HUES48 (cell line): ENCODE results near the gene CCN2.

ENCODE experiments used
- H3K27ac ChIP-seq: one replicate; pipeline ENCODE4 v1.7.0; 2013; ENCODE audit warnings: low read depth, low read length, inconsistent platforms
- H3K27me3 ChIP-seq: 2 replicates; pipeline ENCODE4 v1.6.1; 2013; ENCODE audit warnings: mild to moderate bottlenecking, low read length; ENCODE audit not compliant: control insufficient read depth, insufficient read depth
- H3K36me3 ChIP-seq: 2 replicates; pipeline ENCODE4 v1.6.1; 2013; ENCODE audit warnings: low read length; ENCODE audit not compliant: control insufficient read depth, insufficient read depth
- H3K4me1 ChIP-seq: 2 replicates; pipeline ENCODE4 v1.6.1; 2013; ENCODE audit warnings: mild to moderate bottlenecking, low read length; ENCODE audit not compliant: control insufficient read depth, insufficient read depth
- H3K4me3 ChIP-seq: 2 replicates; pipeline ENCODE4 v1.5.1; 2013; ENCODE audit warnings: mild to moderate bottlenecking, low read depth, low read length
- H3K9ac ChIP-seq: 2 replicates; pipeline ENCODE4 v1.6.1; 2013; ENCODE audit warnings: mild to moderate bottlenecking, low read depth, low read length, moderate library complexity
- H3K9me3 ChIP-seq: 2 replicates; pipeline ENCODE4 v1.6.1; 2013; ENCODE audit warnings: low read length; ENCODE audit not compliant: control insufficient read depth, insufficient read depth

The CCN2 gene

DNA sequence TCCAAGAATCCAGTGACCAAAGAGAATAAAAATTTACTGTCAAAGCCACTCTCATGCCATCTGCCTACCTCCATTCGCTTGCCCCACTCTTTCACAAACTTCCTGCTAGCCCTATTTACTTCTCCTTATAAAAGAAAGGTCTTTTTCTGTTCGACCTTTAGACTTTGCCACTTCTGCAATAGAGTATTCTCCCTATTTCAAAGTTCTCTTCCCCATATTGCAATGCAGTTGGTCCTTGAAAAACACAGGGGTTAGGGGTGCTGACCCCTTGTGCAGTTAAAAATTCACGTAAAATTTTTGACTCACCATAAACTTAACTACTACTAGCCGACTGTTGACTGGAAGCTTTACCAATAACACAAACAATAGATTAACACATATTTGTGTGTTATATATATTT, 15.0 kb downstream of the CCN2 start:
- Histone ChIP-seq H3K9ac (no peak overlapping the region), H3K27me3 (no peaks in the 10 kb centered on the region), H3K36me3 (no peaks in the 10 kb centered on the region), H3K27ac (no peak overlapping the region), H3K9me3 (no peaks in the 10 kb centered on the region), H3K4me1 (peaks cover 23% of the 10 kb centered on the region), H3K4me3 (no peak overlapping the region)

DNA sequence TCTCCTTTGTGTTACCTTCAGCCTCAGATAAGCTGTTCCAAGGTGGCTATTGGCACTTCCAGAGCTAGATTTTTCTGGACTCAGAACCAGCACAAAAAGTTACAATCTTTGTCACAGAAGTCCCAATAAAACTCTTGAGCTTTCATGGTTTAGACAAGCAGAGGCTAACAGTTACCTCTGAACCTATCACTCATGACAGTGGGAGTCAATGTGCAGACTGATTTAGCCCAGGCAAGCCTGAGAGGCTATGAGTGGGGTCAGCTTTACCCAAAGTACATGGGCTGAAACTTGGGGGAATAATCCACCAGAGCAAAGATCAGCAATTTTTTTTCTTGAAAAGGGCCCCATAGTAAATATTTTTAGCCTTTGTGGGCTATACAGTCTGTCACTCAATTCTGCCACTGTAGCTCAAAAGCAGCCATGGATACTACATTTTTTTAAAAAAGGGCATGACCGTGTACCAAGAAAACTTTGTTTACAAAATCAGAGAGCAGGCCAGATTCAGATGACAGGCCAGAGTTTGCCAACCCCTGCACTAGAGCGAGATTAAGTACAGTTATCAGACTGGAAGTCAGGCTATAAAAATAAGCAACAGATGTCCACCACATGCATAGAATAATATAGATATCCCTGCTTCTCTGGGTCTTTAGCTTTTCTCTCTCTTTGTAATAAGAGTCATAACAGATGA, 20.0 kb downstream of the CCN2 start:
- Histone ChIP-seq H3K27ac (no peak overlapping the region), H3K9ac (no peak overlapping the region), H3K9me3 (no peaks in the 10 kb centered on the region), H3K4me1 (0 out of 2 replicates have a peak, but pooled peaks cover 3% of the 10 kb centered on the region), H3K27me3 (no peaks in the 10 kb centered on the region), H3K36me3 (peaks cover 5% of the 10 kb centered on the region; the same call in 1 of the 2 replicates), H3K4me3 (no peak overlapping the region)

DNA sequence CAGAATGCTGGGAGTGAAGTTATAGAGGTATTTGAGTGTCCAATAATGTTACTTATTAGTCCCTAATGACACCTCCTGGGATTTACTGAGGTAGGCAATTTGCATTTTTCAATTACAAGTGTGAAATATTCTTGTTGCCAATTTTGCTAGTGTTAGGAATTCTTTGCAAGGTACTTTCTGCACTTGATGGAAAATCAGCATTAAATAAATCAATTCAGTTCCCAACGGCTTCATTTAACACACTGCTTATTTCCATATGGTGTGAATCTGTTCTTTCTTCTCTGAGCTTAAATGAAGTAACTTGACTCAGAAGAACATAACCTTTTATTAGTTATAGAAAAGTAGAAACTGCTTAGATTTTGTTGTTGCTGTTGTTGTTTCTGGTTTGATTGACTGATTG, 21.2 kb downstream of the CCN2 start:
- H3K9ac ChIP-seq, result no peak overlapping the region
- H3K27me3 ChIP-seq, result no peaks in the 10 kb centered on the region
- H3K4me3 ChIP-seq, result no peak overlapping the region
- peaks cover 5% of the 10 kb centered on the region; the same call in 1 of the 2 replicates for H3K36me3 ChIP-seq
- no peak overlapping the region for H3K27ac ChIP-seq
- H3K4me1 ChIP-seq, result 0 out of 2 replicates have a peak, but pooled peaks cover 3% of the 10 kb centered on the region
- no peaks in the 10 kb centered on the region for H3K9me3 ChIP-seq

DNA sequence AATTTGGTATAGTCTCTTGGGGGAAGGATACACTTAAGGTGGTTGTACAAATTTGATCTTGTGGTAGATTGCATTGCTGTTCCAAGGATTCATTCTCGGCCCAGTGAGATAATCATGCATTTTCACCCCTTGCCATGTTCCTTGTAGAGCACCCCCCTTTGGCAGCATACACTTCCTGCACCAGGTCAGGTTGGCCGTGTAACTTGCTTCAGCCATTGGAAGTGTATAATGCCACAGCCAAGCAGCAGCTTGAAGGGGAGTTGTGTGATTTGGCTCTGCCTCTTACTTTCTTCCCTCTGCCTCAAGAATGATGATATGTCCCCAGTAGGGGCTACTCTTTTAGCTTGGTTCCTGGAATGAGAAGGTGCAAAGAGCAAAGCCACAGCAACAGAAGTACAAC, 21.9 kb downstream of the CCN2 start:
- Histone ChIP-seq H3K4me1 (0 out of 2 replicates have a peak, but pooled peaks cover 3% of the 10 kb centered on the region), H3K27ac (no peak overlapping the region), H3K27me3 (no peaks in the 10 kb centered on the region), H3K9ac (no peak overlapping the region), H3K9me3 (no peaks in the 10 kb centered on the region), H3K4me3 (no peak overlapping the region), H3K36me3 (peaks cover 5% of the 10 kb centered on the region; the same call in 1 of the 2 replicates)

DNA sequence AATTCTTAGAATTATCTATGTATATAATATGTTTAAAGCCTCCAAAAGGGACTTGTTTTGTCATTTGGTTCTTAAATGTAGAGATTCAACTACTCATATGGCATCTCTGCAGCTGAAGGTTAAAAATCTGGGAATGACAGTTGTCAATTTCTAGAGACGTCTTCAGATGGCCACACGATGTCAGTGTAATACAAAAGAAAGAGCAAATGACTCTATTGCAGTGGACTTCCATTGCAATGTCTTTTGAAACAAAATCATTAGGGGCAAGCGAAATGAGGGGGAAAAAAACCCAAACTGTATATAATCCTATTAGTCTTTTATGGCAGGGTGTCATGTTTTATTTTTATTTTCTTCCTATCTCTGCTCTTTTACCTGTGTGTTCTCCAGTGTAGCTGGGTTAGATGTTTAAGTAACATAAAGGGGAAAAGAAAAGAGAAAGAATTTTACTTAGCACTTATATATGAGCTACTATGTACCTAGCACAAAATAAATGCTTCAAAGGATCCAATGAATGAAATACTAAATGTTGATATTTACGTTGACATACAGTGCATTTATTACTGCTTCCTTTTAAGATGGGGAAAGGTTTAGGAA, 26.2 kb downstream of the CCN2 start:
- Histone ChIP-seq H3K27me3 (no peaks in the 10 kb centered on the region), H3K4me1 (no peaks in the 10 kb centered on the region), H3K4me3 (no peak overlapping the region), H3K27ac (no peak overlapping the region), H3K9me3 (no peaks in the 10 kb centered on the region), H3K9ac (no peak overlapping the region), H3K36me3 (peaks cover 9% of the 10 kb centered on the region; the same call in 1 of the 2 replicates)

DNA sequence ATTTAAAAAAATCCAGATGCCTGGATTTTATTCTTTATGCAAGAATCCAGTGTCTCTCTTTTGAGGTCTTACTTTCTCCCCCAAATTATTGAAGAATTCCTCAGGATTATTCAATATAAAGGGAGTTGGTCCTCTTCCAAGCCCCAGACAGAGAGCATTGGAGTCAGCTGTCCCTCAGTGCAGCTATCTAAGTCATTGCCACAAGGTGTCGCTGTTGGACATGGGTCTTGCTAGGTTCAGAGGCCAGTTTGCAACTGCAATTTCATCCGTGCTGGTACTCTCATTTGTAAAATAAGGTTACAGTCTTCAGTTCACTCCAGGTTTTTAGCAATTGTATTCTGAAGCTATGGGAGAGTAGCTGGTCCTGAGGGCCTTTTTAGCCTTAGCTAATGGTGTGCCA, 27.8 kb downstream of the CCN2 start:
- Histone ChIP-seq H3K4me3 (no peak overlapping the region), H3K9me3 (peaks cover 5% of the 10 kb centered on the region; the same call in 1 of the 2 replicates), H3K27me3 (no peaks in the 10 kb centered on the region), H3K4me1 (no peaks in the 10 kb centered on the region), H3K36me3 (peaks cover 18% of the 10 kb centered on the region), H3K27ac (no peak overlapping the region), H3K9ac (no peak overlapping the region)

DNA sequence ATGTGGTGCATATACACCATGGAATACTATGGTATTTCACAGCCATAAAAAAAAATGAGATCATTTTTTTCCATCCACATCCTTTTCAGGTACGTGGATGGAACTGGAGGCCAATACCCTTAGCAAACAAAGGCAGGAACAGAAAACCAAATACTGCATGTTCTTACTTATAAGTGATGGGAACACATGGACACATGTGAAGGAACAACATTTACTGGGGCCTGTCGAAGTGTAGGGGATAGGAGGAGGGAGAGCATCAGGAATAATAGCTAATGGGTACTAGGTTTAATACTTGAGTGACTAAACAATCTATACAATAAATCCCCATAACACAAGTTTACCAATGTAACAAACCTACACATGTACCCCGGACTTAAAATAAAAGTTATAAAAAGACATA, 30.5 kb downstream of the CCN2 start:
- peaks cover 9% of the 10 kb centered on the region; the same call in 1 of the 2 replicates for H3K9me3 ChIP-seq
- H3K9ac ChIP-seq, result no peak overlapping the region
- no peaks in the 10 kb centered on the region for H3K27me3 ChIP-seq
- H3K4me1 ChIP-seq, result no peaks in the 10 kb centered on the region
- no peak overlapping the region for H3K27ac ChIP-seq
- H3K36me3 ChIP-seq, result peaks cover 38% of the 10 kb centered on the region
- H3K4me3 ChIP-seq, result no peak overlapping the region

DNA sequence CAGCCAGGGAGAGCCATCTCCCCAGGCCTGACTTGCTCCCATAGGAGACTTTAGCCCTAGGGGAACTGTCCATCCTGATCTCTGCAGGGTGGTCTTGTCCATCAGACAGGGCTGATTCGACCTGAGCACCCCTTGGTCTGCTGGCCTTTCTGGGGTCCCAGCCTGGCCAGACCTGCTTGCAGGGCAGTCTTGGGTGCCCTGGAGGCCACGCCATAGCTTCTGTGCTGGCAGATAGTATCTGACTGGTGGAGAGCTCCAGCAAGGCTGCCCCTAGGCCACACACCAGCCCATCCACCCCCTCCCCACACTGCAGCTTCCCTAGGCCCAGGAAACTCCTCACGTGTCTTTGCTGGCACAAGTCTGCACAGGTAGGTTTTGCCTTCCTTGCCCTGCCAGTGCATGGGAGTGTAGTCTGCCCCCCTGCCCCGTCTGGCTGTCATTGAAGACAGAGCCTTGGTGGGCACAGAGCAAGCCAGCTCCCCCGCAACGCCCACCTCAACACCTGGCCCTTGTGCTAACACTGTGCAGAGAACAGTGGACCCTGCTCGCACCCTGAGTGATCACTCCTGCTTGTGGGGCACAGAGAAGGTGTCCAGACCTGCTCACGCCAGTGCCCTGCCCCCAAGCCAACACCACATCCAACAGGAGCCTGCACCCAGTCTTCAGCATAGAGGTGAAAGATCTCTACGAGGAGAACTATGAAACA, 32.4 kb downstream of the CCN2 start:
- H3K27ac ChIP-seq, result no peak overlapping the region

DNA sequence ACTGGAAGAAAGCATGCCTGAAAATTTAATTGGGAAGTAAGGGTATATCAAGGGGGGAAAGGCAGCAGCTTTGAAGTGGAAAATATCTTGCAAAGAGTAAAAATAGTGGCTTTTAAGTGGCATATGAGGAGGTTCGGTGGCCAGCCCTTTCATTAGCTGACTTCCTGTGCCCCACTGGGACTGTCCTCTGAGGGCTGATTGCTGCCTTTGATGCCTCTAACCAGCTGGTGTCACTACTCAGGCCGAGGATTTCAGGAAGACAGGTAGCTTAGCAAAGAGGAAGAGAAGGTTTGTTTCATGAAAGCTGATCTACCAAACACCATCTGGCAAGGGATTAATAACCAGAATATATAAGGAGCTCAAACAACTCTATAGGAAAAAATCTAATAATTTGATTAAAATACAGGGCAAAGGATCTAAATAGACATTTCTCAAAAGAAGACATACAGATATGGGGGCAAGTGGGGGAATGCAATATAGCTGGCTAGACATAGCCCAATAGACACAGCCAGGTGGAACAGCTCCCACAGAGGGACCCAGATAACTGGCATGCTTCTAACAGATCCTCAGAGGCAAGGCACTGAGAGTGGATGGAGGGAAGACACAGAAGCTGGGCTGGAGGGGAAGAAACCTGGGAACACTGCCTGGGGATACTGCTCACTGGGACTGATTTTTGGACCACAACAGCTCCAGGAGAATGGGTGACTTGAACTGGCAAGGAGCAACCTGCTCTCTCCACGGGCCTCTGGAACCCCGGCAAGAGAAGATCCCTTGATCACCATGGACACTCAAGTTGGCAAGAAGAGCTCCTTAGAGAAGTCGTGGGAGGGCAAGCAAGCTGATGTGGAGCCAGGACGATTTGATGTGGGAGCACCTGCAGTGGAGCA, 33.2 kb downstream of the CCN2 start:
- no peak overlapping the region for H3K27ac ChIP-seq
- H3K4me1 ChIP-seq, result no peaks in the 10 kb centered on the region
- H3K36me3 ChIP-seq, result peaks cover 61% of the 10 kb centered on the region
- no peak overlapping the region for H3K9ac ChIP-seq
- H3K9me3 ChIP-seq, result peaks cover 9% of the 10 kb centered on the region; the same call in 1 of the 2 replicates
- H3K27me3 ChIP-seq, result no peaks in the 10 kb centered on the region
- H3K4me3 ChIP-seq, result no peak overlapping the region

More for the DNA sequence above, 32.4 kb downstream of the CCN2 start:
- Histone ChIP-seq H3K9ac (no peak overlapping the region), H3K4me1 (no peaks in the 10 kb centered on the region), H3K36me3 (peaks cover 53% of the 10 kb centered on the region), H3K4me3 (no peak overlapping the region), H3K9me3 (peaks cover 9% of the 10 kb centered on the region; the same call in 1 of the 2 replicates), H3K27me3 (no peaks in the 10 kb centered on the region)

DNA sequence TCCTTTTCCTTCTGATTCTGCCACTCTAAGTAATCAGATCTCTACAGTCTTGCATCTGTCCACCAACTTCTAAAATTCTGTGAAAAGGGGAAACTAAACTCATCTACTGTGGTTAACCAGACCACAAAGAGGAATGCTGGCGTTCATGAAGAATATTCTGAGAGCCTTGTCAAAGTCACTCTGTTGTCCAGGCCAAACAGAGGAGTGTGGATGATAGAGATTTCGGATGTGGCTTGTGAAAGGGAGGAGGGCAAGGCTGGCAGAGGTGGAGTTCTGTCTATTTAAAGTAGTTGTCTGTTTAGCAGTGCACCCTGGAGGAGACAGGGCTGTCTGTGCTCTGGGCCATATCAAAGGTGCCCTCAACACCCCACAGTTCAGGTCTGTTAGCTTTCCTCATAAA, 33.9 kb downstream of the CCN2 start:
- Histone ChIP-seq H3K9ac (no peak overlapping the region), H3K27ac (no peak overlapping the region), H3K4me3 (no peak overlapping the region), H3K4me1 (no peaks in the 10 kb centered on the region), H3K27me3 (no peaks in the 10 kb centered on the region), H3K9me3 (peaks cover 9% of the 10 kb centered on the region; the same call in 1 of the 2 replicates), H3K36me3 (peaks cover 68% of the 10 kb centered on the region)
